ENCODE measurements around the gene ACTL10.

ACTL10 gene

DNA sequence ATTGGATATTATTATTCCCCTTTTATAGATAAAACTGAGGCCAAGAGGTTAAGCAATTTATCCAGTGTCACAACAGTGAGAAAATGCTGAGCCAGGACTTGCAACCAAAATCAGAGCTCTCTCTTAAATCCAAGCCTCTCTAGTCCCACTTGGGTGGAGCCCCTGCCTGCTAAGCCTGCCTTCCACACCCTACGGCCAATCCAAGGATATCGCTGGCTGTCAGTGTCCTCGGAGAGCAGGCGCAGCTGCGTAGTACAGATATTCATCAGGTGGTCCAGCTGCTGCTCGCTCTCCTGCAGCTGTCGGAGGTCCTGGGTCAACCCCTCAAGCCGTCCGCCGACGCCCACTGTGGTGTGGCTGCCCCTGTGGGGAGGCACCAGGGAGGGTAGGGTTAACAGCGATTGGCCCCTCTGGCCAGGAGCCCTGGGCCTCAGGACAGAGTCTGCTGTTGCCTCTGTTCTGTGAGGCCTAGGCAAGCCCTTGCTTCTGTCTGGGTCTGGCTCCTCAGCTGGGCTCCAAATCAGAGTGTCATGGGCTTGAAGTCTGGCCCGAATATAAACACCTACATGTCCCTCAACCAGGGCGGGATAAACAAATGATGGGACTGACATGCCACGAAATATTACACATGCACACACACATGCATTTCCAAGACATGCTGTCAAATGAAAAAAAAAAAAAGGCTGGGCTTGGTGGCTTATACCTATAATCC, 11.4 kb downstream of the ACTL10 start:
- no peak for DNase-seq

DNA sequence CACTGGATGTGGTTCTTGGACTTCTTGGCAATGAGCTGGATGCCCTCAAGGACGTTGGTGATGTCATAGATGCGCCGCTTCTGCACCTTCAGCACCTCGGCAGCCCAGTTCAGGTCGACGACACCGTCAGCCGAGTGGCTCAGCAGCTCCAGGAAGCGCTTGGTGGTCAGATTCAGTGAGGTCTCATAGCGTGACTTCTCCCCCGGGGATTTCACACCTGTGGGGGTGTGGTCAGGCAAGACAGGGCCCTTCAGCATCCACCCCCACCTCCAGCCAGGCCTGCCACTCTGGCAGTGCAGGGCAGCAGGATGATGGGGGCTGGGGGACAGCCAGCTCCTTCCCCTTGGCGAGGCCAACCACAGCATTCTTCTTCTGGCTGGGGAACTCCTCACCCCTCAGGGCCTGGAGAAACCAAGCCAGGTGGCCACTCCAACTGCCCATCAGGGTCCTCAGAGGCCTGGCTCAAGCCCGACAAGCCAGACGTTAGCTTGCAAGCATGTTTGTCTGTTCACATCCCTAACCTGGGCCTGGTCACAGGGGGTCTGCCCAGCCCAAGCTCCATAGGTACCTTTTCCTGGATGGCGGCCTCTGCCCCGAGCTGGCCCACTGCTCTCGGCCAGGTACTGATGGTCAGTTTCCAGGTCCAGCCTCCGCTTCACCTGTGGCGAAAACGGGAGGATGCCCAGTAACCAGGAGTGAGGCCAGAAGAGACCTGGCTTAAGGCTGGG, 13.2 kb downstream of the ACTL10 start:
- DNase-seq, result peak in 2 of 5 experiments; percentile 33 to 80

DNA sequence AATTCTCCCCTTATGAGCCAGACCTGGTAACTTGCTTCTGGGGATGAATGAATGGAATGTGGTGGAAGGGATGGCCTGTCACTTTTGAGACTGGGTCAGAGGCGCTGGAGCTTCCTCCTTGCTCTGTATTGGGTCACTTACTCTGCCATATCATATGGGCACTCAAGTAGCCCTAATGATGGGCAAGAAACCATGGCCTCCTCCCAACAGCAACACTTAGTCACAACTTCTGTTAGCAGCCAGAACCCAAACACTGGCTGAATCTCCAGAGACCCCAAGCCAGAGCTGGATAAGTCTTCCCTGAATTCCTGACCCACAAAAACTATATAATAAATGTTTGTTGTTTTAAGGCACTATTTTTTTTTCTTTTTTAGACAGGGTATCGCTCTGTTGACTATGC, 13.9 kb downstream of the ACTL10 start:
- DNase-seq, result no peak

DNA sequence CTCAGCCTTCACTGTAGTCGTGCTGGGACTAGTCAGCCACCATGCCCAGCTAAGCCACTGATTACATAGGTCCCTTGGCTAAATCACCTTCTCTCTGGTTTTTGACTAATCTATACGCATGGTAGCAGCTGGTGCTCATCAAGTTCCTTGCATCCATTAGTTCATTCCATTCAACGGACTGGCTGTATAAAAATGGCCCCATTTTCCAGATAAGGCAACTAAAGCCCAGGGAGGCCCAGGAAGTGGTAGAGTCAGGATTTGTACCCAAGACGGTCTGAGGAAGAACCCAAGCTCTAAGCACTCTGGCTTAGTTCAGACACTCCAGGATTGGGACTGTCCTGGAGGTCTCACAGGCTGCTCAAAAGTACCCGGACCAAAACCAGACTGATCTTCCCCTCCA, 14.5 kb downstream of the ACTL10 start:
- DNase-seq, result no peak

DNA sequence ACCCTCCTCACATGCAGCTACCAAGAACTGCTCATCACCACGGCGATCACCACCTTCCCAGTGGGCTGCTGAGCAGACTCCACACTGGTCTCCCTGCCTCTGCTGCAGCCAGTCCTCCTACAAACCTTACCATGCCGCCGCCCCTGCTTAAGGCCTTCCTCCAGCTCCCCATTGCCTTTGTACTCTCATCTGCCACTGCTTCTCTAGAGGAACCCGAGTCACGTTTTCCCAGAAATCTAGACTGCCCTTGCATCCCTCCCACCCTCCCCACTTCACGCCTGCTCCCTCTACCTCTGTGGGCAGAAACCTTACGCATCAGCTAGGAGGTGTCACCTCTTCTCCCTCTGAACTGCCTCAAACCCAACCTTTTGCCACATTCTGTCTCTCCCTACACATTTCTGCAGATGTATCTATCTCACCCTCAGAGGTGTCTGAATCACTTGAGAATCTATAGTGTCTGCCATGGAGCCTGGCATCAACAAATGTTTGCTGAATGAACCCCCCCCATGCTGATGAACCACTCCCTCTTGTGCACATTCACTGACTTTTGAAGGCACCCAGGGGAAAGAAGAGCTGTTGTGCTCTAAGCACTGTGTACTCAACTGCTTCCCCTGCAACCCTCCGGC, 15.1 kb downstream of the ACTL10 start:
- peak in 1 of 5 experiments; percentile 28 for DNase-seq

DNA sequence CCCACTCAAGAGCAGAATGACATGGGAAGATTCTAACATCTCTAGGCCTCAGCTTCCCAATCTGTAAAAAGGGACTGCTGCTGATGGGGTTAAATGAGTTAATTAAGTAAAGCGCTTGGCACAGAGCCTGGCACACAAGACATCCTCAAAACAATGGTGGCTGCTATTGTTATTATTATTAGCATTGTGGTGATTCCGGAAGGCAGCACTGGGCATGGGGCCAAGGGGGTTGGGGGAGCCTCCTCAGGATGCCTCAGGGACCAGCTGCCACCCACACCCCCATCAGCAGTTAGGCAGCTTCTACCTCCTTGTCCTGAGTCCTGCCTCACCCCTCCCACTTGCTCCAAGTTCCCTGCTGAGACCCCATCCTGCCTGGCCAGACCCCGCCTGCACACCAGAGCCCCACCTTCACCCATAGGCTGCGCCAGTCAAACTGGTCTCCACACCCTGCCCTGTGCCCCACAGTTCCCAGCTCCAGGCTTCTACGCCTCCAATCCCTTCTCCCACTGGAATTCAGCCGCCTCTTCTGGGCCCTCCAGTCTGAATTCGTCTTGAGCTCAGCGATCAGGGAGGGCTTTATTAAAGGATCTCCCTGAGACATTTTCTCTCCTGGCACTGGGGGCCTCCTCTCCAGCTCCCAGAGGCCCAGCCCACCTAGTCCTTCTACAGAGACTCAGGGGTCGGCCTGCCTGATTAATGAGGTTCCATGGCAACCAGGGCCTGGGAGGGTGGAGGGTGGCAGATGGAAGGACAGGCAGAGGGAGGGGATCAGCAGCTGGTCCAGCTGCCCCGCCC, 18.0 kb downstream of the ACTL10 start:
- peak in 1 of 5 experiments; percentile 19 for DNase-seq

DNA sequence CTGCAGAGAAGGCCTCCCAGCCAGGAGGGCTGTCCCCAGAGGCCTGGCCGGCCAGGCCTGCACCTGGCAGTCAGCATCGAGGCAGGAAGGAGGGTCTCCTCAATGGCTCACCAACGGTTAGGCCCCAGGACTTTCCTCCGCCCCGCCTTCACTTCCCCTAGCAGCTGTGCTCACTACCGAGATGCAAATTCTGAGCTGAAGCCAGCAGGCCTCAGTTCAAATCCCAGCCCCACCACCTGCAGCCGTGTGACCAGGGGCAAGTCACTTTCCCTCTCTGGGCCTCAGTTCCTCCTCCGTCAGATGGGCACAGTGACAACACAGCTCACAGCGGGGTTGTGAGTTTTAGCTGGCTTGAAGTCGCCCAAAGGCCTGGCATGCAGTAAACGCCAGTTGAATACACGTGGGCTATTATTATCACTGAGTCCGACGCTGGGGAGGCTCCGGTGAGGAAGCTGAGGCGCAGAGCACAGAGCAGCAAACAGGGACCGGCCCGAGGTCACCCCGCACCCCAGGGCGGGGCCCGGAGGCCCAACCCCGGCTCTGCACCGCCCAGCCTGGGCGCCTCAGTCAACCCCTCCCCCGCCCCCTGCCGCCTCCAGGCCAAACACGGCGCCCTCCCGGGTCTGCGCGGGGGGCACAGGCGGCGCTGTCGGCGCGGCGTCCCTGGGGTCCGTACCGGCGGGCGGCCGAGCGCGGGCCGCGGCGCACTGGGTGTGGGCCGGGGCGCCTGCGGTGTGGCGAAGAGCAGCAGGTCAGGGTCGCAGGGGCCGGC, 18.8 kb downstream of the ACTL10 start:
- peak in 4 of 5 experiments; percentile 31 to 82 (median 46) for DNase-seq

DNA sequence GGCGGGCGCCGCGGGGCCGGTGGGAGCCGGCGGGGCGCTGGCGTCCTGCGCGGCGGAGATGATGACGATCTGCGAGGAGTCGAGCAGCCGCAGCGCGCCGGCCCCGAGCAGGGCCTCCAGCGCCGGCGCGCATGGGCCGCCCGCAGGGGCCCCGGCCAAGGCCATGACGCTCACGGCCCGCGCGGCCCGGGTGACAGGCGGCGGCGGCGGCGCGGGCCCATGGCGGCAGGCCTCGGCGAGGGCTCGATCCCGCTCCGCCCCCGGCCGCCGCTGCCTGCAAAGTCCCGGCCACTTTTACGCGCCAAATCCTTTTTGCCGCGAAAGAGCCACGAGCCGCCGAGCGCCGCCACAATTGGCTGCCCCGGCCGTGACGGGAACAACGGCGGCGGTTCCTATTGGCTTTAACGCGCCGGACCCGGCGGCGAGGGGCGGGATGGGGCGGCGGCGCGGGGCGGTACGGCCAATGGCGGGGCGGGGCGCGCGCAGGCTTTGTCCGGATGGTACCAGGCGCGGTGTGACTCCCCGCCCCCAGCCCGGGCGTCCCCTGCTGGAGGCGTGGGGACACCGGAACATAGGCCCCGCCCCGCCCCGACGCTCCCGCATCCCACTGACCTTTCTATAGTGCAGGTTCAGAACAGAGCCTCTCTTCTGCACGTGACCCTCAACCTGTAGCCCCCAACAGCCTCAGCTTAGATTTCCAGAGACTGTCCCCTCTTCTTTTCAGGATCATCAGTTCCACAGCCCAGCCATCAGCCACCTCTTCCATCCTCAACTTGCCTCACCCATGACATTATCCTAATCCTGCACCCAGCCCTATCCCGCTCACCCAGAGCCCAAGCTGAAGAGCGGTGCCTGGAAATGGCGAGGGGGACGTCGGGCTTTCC, 19.6 kb downstream of the ACTL10 start, which contains the start of gene E2F1:
TSS of gene E2F1 (minus strand) at position 286 of the 884 bp plus-strand sequence. CDS start at position 165, 121 bp downstream.
- DNase-seq, result peak; percentile 90 to 97 (median 93)

DNA sequence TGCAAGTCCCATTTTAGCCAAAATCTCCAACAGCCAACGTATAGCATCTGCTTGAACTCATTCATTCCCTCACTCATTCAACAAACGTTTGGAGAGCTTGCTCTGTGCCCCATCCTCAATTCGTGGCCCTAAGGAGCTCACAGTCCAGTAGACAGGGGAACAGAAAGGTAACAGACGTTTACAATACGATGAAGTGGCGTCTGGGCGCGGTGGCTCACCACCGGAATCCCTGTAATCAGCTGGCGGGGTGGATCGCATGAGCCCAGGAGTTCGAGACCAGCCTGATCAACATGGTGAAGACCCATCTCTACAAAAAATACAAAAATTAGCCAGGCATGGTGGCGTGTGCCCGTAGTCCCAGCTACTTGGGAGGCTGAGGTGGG, 20.2 kb downstream of the ACTL10 start:
- no peak for DNase-seq

DNA sequence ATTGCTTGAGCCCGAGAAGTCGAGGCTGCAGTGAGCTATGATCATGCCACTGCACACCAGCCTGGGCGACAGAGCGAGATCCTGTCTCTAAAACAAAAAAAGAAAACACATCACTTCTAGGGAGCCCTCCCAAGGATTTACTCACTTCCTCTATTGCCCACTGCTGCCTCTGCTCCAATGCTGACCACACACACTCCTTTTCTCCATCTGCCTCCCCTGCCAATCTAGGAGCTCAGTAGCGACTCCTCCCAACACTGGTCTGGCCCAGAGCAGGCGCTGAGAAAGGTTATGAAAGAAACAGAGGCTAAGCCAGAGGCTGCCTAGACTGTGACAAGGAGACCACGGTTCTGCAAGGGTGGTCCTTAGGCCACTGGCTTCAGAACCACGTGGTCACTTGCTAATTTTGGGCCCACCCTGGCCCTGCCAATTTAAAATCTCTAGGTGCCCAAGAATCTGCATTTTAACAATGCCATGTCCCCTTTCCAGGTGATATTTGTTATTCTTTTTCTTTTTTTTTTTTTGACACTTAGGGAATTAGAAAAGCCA, 20.7 kb downstream of the ACTL10 start:
- no peak for DNase-seq

DNA sequence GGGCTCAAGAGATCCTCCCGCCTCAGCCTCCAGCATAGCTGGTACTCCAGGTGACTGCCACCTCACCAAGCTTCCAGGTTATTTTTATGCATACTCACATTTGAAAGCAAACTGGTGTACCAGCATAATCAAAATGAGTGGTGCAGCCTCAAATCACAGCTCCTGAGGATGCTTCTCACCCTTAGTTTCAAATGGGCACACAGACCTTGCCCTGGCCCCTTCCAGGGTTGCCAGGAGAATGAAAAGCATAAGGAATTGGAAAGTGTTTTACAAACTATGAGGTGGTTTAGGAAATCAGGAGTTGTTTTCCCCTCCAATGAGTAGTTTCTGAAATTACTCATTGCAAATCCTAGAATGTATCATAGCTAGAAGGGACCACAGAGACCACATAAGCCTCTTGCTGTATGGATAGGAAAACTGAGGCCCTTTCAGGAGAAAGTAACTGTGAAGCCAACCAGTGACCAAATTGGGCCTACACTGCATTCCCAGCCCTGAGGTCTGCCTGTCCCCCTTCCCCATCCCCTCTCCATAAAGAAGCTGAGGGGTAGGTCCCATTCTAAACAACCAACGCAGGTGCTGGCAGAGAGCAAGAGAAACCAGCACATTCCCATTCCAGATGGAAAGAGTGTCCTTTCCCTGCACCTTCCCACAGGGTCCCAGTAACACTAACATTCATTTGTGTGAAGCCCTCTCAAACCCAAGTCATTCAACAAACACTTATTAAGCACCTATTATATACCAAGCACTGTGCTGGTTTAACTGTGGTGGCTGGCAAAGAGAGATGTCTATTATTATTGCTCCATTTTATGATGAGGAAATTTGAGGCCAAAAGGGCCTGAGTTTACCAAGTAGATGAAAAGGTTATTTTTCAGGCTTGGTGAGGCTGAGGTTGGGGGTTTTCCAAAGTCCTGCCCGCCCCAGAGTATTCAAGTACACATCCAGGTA, 21.5 kb downstream of the ACTL10 start:
- DNase-seq, result no peak

DNA sequence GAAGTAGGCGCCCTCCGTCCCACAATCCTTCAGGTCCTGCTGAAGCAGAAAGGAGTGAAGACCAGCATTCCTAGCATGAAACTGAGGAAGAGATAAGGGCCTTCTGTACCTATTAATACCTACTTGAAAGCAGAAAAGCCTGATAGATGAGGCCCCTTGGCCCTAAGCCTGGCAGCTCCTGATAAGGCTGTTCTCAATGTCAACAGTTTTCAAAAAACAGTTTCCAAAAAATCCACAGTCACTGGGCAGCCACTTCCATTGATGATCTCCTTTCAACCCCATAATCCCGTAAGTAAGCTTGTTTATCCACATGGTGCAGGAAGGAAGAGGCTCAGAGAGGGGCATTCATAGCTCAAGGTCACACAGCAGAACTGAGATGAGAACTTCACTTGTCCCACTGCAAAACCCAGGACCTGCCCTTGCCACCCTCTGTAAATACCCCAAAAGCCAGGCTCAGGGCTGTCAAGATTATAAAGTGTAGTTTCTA, 22.2 kb downstream of the ACTL10 start:
- no peak for DNase-seq

DNA sequence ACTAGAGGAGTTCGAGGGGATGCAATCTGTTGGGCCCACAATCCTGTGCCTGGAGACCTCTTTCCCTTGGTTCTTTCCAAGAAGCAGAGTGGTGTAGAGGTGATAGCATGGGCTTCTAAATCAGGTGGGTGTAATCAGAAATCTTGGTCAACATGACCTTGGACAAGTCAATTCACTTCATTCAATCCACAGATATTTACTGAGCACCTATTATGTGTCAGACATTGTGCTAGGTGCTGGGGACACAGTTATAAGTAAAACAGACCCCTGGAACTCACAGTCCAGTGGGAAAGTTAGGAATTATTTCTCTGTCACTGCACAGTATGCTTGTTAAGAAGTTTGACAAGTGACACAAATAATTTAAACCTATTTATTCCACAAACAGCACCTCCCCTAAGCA, 22.8 kb downstream of the ACTL10 start:
- no peak for DNase-seq

DNA sequence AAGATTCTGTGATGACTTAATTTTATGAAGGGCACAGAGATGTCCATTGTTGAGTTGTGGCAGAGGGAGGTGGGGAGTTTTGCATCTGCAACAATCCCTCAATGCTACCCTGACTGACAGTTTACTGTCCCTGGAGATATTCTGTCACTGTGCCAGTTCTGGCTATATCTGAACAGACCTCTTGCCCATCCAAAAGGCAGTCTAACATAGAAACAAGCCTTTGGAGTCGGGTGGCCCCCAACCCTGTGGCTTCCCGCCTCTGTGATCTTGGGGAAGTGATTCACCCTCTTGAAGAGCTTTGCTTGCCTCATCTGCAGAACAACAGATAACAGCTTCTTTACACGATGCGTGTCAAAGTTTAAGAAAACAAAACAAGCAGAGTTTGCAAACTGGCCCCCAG, 23.2 kb downstream of the ACTL10 start:
- peak in 2 of 5 experiments; percentile 56 to 65 for DNase-seq

DNA sequence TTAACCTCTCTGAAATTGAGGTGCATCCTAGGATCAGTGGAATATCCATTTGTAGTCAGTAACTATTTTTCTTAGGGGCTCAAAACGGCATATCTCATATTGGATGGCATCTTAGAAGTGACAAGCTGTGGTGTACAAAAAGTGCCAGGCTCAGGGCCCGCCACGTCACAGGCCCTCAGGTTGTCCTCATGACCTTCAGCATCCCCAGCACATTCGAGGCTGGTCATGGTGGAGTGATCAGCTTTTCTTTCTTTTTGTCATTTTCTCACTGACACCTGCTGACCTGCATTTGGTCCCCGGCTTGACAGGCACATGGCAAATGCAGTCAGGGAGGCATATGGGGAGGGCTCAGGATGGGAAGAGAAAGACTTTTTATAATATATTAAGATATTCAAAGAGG, 26.5 kb downstream of the ACTL10 start:
- DNase-seq, result no peak

DNA sequence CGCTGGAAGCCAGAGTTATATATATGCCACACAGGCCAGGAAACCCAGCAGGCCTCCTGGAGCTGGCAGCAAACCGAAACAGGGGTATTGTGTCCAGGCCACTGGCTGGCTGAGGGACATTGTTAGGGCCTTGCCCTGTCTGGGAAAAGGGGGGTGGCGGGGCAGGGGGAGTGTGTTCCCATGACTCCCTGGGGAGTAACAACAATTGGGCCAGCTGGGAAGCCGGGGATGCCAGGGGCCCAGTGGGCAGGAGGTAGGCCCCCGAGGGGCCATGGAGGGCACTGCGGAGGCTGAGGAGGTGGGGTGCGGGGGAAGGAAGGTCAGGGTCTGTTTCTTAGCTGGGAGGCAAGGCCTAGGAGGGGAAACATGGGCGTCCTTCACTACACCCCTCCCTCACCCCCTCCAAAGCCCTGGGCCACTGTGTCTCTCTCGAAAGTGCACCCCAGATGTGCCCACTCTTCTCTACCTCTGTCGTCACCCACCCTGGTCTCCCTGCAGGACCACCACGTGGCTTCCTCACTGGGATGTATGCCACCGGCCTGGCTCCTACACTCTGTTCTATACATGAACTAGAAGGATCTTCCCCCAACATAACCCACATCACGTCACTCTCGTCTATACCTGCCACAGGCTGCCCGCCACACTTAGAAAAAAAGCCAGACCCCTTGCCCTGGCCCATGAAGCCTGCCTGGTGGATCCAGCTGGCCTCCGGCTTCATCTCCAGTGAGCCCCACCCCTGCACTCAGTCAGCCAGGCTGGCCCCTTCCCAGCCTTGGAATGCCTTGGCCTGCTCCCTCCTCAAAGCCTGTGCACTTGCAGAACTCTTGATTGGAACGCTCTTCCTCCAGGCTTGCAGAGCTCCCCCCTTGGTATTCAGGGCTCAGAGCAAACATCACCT, 27.2 kb downstream of the ACTL10 start:
- no peak for DNase-seq

DNA sequence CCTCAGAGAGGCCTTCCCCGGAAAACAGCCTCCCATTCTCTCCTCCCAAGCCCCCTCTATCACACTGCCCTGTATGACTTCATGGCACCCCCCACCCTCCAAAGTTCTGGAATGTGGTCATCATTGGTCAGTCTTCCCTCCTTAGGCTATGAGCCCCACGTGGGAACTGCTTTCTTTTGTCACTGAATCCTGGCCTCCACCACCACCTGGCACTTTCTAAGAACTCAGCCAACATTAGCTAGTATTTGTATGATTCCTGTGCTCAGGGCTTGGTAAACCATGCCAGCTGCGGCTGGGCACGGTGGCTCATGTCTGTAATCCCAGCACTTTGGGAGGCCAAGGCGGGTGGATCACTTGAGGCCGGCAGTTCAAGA, 27.9 kb downstream of the ACTL10 start:
- DNase-seq, result no peak

DNA sequence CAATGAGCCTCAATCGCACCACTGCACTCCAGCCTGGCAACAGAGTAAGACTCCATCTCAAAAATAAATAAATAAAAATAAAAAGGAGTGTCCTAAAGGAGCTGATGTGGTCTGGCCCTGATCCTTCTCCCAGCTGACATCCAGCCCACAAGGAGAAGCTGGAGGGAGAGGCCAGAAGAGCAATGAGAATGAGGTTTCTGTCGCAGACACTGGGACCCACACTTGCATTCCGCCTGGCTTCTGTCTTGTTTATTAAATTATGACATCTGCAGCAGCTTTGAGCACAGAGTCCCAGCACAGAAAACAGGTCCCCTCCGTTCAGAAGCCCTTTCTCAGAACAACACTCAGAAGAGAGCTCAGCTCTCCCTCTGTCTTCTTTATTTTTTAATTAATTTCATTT, 29.7 kb downstream of the ACTL10 start:
- DNase-seq, result no peak
